ENCODE data around the gene TMEM88. TPM values are rescaled to one million over a fixed set of nuclear protein-coding genes. Genes with fewer than 3 reads are reported as not detected.

Gene TMEM88
- total RNA-seq, 1 experiment from 2014 or later = 2.8 TPM

GRCh38 chr17:7838090-7839075 lies 16.5 kb upstream of the TMEM88 start:
- H3K36me3 ChIP-seq (ENCODE audit: control insufficient read depth in 1 of 2, insufficient read depth in 2 of 2, low read length in 2 of 2) = peaks cover 0 to 3% of the 10 kb centered on the region in 2 experiments; a peak in 1 of 4 replicates
- DNase-seq (ENCODE audit: low read depth, low spot score) (no peak), ATAC-seq (no peak)
- H3K27me3 ChIP-seq (ENCODE audit: insufficient read depth, low read length) = no peaks in the 10 kb centered on the region
- H3K79me2 ChIP-seq (ENCODE audit: insufficient read depth, low read length) = peaks cover 37% of the 10 kb centered on the region
- H3K27ac ChIP-seq (ENCODE audit: low read depth, low read length) = peak overlapping the region; percentile 98
- no peak overlapping the region for H2AFZ ChIP-seq (ENCODE audit: low read depth, low read length, poor library complexity, severe bottlenecking)
- ChIA-PET POLR2A (interaction anchor here (0.7 to 3.9 kb wide), 5 partner anchors 13 to 95 kb away, joined by 3 to 22 read pairs (median 11); partner anchors contain the start of genes CYB5D1, NAA38 and RNF227), RAD21 (ENCODE audit: low non-redundant PET in 1 of 2, low total read pairs in 2 of 2, uncharacterized antibody in 2 of 2, unreplicated experiment in 2 of 2) (no interaction called here), CTCF (interaction anchor here (2.3 kb wide), 1 partner anchor 95 kb away, joined by 8 read pairs; no protein-coding TSS in a partner anchor)
- TF ChIP-seq POLR2AphosphoS5 (IDR thresholded peaks at IDR 0.05; ENCODE audit: low read depth, low read length) (peak; percentile 46; the same call in 1 of the 2 replicates), JUND (IDR thresholded peaks at IDR 0.05) (no peak), POLR2A (IDR thresholded peaks at IDR 0.05; ENCODE audit: borderline replicate concordance, extremely low read depth, insufficient read depth, insufficient read length) (peak; percentile 16)
- TSS peak; percentile 15 for BruUV-seq (replicated peaks)
- H3K4me3 ChIP-seq (replicated peaks in 1 of 2; ENCODE audit: low read depth in 1 of 2, low read length in 2 of 2) = peak overlapping the region; percentile 74 to 82
- H3K9me2 ChIP-seq (ENCODE audit: insufficient read depth) = no peaks in the 10 kb centered on the region
- peak overlapping the region; percentile 99 for H3K4me2 ChIP-seq (ENCODE audit: low read length)
- intact Hi-C loops (cut with micrococcal nuclease) = loop anchor here (5.0 kb wide), 1 partner anchor 256 kb away; the partner anchor contains the start of gene MPDU1
- no peaks in the 10 kb centered on the region for H3K9me3 ChIP-seq (ENCODE audit: control insufficient read depth in 1 of 2, insufficient read depth in 1 of 2, low read depth in 1 of 2, low read length in 2 of 2)
- peaks cover 37 to 79% of the 10 kb centered on the region in 2 experiments for H3K4me1 ChIP-seq (ENCODE audit: control insufficient read depth in 1 of 2, insufficient read depth in 2 of 2, low read length in 2 of 2)
- no peaks in the 10 kb centered on the region for H4K20me1 ChIP-seq (ENCODE audit: insufficient read depth)
- H3K9ac ChIP-seq (ENCODE audit: low read length) = peak overlapping the region; percentile 97

GRCh38 chr17:7839190-7839875 lies 15.5 kb upstream of the TMEM88 start:
- Histone ChIP-seq H3K9me3 (ENCODE audit: control insufficient read depth in 1 of 2, insufficient read depth in 1 of 2, low read depth in 1 of 2, low read length in 2 of 2) (no peaks in the 10 kb centered on the region), H2AFZ (ENCODE audit: low read depth, low read length, poor library complexity, severe bottlenecking) (no peak overlapping the region), H3K36me3 (ENCODE audit: control insufficient read depth in 1 of 2, insufficient read depth in 2 of 2, low read length in 2 of 2) (peaks cover 0 to 3% of the 10 kb centered on the region in 2 experiments; a peak in 1 of 4 replicates), H3K4me3 (replicated peaks in 1 of 2; ENCODE audit: low read depth in 1 of 2, low read length in 2 of 2) (no peak overlapping the region), H4K20me1 (ENCODE audit: insufficient read depth) (no peaks in the 10 kb centered on the region), H3K9me2 (ENCODE audit: insufficient read depth) (no peaks in the 10 kb centered on the region), H3K27ac (ENCODE audit: low read depth, low read length) (peak overlapping the region; percentile 59), H3K4me2 (ENCODE audit: low read length) (peak overlapping the region; percentile 99), H3K79me2 (ENCODE audit: insufficient read depth, low read length) (peaks cover 46% of the 10 kb centered on the region), H3K4me1 (ENCODE audit: control insufficient read depth in 1 of 2, insufficient read depth in 2 of 2, low read length in 2 of 2) (peaks cover 35 to 72% of the 10 kb centered on the region in 2 experiments), H3K27me3 (ENCODE audit: insufficient read depth, low read length) (no peaks in the 10 kb centered on the region), H3K9ac (ENCODE audit: low read length) (peak overlapping the region; percentile 23; the same call in 1 of the 2 replicates)
- CTCF ChIA-PET = interaction anchor here (2.3 kb wide), 1 partner anchor 96 kb away, joined by 8 read pairs; no protein-coding TSS in a partner anchor
- intact Hi-C loops (cut with micrococcal nuclease) = loop anchor here (5.0 kb wide), 1 partner anchor 257 kb away; the partner anchor contains the start of gene MPDU1
- BruUV-seq (replicated peaks) = no TSS peak
- TF ChIP-seq POLR2AphosphoS5 (IDR thresholded peaks at IDR 0.05; ENCODE audit: low read depth, low read length) (peak; percentile 11), SRF (IDR thresholded peaks at IDR 0.05; ENCODE audit: low read depth) (no peak)
- POLR2A ChIA-PET = interaction anchor here (0.7 to 3.9 kb wide), 3 partner anchors 12 to 76 kb away, joined by 3 to 13 read pairs (median 11); partner anchors contain the start of genes NAA38 and RNF227
- no peak for DNase-seq (ENCODE audit: low read depth, low spot score)
- RAD21 ChIA-PET (ENCODE audit: low non-redundant PET in 1 of 2, low total read pairs in 2 of 2, uncharacterized antibody in 2 of 2, unreplicated experiment in 2 of 2) = no interaction called here
- ATAC-seq = no peak

Measured in HCT116 (cell line).